T47D (cell line): ENCODE results near the gene VPS18.

ENCODE experiments used
- DNase-seq, 2 experiments: peaks; one replicate each; pipeline versions ENCODE4 v3.0.0 to v3.0.0-alpha.2; 2011 to 2012; ENCODE audit warnings: low read depth in 1 of 2, low spot score in 1 of 2
- JUND ChIP-seq: IDR thresholded peaks from 2 replicates; pipeline ENCODE4 v1.6.1; 2012; ENCODE audit warnings: low read depth
- in situ Hi-C: cut with HindIII; loops from 2 replicates; pipeline ENCODE4 v1.10.0; 2016; ENCODE audit warnings: low sequenced_read_pairs, low pct_unique_long_range_greater_than_20kb

VPS18 gene

DNA sequence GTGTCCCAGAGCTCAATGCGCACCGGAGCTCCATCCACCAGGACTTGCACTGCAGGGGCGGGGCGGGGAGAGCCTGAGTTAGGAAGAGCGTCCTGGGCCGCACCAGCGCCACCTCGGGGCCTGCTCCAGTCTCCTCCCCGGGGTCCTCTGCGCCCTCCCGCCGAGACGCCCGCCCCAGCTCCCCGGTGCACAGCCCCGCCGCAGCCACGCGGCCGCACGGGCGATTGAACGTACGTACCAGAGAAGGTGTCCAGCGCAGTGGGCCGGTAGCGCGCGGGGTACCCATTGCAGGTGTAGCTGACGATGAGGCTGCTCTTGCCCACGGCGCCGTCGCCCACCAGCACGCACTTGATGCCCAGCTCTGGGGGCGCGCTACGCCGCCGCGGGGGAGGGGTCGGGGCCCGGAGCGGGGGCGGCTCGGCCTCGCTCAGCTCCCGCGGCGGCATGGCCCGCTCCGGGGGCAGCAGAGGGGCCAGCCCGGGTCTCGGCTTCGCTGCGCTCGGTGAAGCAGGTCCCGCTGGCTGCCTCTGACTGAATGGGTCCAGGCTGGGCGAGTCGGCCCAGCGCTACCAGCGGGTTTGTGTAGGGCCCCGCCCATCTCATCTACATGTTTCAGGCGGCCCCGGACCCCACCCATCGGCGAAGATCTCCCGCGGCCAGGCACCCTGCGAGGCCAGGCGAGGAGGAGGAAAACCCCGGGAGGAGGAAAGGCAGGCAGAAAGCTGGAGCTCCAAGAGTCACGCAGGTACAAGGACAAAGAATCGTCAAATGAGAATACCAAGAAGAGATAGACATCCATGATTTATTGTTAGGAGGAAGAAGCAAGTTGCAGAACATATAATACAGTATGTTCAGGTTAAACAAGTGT lies 20.3 kb upstream of the VPS18 start, which contains the start of gene RHOV:
TSS of gene RHOV (minus strand) at position 541 of the 868 bp plus-strand sequence. CDS start at position 446, 95 bp downstream.
- DNase-seq: peak; percentile 69 to 95
- in situ Hi-C loops: no loop called here
- TF ChIP-seq JUND: no peak

DNA sequence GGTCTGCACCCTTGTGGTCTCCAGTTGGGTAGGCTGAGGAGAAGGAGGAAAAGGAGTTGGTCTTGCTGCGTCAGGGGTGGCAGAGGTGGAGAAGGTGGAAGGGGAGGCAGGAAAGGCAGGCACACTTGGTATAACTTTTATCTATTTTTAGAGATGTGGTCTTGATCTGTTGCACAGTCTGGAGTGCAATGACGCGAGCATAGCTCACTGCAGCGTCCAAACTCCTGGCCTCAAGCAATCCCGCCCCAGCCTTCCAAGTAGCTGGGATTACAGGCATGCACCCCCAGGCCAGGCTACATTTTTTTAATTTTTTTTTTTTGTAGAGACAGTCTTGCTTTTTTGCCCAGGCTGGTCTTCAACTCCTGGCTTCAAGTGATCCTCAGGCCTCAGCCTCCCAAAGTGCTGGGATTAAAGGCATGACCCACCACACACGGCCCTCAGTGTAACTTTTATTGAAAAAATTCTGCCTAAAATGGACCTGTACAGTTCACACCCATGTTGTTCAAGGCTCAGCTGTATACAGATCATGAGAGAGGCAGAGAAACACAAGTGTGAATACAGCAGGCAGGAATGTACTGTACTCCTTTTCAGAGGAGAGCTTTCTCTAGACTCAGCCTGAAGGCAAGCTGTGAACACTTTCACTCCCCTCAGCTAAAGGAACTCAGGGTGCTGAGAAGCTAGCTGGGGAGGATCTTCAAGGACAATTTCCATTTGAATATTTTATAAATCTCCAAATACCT lies 18.1 kb upstream of the VPS18 start:
- in situ Hi-C loops: no loop called here

DNA sequence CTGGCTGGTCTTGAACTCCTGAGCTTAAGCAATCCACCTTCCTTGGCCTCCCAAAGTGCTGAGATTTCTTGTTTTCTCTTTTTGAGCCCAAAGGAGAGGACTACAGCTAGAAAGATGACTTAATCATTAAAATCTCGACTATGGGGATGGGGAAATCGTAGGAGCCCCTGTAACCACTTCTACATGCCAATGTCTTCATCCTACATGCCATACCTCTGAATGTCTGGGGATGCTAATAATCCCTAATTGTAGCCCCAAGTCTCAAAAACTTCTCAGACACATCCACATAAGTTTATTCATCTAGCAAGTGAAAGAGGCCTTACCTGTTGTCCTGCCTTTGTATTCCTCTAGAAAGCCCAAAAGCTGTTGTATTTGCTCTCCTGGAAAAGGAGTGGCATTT lies 16.6 kb upstream of the VPS18 start:
- no peak for TF ChIP-seq JUND
- no peak for DNase-seq
- in situ Hi-C loops: no loop called here

More for the DNA sequence above, 18.1 kb upstream of the VPS18 start:
- TF ChIP-seq JUND: no peak
- no peak for DNase-seq

DNA sequence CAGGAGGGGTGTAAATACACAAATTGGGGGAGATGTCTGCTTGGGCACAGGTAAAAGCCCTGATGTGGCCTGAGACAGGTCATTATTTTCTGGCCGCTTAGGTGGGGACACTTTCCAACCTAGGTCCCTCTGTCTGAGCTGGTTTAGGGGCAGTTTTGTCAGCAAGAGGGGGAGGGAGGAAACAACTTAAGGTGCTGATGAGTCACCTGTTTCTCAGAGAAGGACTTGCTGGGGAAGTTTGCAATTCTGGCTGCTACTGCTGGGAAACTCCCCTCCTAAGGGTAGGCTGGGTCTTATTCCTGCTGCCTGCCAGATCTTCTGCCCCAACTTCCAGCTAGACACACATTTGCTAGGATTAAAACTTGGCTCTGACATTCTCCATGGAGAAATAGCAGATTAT lies 15.5 kb upstream of the VPS18 start:
- in situ Hi-C loops: no loop called here
- 0 out of 2 replicates have a peak, but pooled peaks have one; percentile 25 for TF ChIP-seq JUND
- DNase-seq: peak in 1 of 2 experiments; percentile 86

DNA sequence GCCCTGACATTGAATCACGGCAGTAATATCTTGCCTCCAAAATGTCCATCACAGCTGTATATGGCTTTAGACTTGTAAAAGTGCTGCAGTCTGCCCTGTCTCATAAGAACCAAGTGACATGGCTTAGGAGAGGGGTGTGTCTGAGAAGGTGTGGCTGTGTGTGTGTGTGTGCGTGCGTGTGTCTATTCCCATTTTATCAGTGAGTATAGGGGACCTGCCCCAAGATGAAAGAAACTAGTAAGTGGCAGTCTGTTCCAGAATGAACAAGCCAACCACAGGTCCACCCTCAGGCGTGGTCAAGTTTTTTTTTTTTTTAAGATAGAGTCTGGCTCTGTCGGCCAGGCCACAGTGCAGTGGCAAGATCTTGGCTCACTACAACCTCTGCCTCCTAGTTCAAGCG lies 14.6 kb upstream of the VPS18 start:
- DNase-seq: no peak
- in situ Hi-C loops: no loop called here
- TF ChIP-seq JUND: no peak

DNA sequence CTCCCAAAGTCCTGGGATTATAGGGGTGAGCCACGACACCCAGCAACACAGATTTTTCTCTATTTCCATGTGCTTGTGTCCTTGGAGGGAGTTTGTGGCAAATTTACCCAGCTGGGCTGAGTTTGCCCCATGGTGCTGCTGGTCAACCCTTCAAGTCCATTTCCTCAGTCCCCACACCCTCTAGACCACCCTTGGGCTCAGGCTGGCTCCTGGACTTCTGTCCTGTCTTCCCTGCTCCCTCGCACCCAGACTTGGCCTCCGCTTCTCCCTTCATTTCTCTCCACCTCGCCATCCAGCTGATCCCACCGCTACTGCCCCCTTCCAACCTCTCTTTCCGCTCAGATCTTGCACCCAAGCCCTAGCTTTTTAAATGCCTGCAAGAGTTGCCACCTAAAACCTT lies 12.9 kb upstream of the VPS18 start:
- in situ Hi-C loops: no loop called here
- no peak for TF ChIP-seq JUND
- DNase-seq: no peak

DNA sequence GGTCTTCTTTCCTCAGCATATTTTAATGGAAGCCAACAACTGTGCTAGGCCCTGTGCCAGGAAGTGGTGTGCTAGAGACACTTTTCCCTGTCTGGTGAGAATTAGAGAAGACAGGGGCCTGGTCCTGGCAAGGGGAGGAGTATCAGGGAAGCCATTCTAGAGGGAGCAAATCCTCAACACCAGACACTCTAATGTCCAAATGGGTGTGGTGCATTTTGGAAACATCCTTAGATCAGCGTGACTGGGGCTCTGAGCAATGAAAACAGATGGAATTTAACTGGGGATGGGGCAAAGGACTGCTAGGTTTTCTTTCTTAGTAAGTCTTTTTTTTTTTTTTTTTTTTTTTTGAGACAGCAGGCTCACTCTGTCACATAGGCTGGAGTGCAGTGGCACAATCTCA lies 7.7 kb upstream of the VPS18 start:
- no peak for DNase-seq
- no peak for TF ChIP-seq JUND
- in situ Hi-C loops: no loop called here

DNA sequence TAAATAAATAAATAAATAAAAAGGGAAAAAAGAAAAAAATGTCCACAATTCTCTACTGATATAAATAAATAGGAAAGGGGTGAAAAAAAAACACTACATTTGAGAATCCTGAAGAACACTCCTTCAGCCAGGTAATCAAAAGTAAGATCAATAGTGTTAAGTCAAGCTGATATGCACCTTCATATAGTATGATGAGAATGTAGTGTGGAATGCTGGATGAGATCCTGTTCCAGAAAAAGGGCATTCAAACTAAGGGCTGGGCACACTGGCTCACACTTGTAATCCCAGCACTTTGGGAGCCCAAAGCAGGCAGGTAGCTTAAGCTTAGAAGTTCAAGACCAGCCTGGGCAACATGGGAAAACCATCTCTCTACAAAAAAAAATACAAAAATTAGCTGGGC lies 5.1 kb upstream of the VPS18 start:
- in situ Hi-C loops: no loop called here
- no peak for TF ChIP-seq JUND
- no peak for DNase-seq

DNA sequence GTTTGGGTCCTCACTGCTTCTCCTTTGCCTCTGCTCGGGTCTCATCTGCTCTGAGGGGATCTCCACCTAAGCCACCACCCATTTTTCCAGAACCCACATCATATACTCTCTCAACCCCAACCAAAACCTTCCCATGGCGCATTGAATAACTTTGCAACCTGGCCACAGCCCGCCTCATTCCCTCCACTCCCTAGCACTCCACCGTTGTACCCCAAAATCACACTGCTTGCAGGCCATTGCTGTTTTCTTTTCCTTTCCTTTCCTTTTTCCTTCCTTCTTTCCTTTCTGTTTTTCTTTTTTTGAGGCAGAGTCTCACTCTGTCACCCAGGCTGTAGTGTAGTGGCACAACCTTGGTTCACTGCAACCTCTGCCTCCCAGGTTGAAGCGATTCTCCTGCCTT lies 3.1 kb upstream of the VPS18 start:
- no peak for DNase-seq
- in situ Hi-C loops: no loop called here
- no peak for TF ChIP-seq JUND

DNA sequence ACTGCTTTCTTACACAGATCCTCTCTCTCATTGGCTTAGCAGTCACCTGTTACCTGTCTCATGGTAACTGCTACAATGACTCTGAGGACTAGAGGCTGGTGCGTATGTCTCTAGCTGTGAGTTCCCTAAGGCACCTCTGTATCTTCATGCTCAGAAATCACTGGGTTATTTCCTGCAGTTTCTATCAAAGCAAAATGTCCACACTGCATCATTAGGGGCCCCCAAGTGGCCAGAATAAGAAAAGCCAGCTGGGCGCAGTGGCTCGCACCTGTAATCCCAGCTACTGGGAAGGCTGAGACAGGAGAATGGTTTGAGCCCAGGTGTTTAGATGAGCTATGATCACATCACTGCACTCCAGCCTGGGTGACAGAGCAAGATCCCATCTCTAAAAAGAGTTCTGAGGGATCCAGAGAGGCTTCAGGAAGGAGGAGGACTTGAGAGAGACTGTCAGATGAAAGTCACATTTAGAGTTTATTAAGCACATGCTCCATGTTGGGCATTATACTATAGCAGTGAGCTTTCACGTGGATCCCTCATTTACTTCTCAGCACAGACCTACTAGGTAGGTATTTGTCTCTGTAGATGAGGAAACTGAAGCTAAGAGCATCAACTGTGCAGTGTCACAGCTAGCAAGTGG lies 2.3 kb upstream of the VPS18 start:
- peak in 1 of 2 experiments; percentile 84 for DNase-seq
- no peak for TF ChIP-seq JUND
- in situ Hi-C loops: no loop called here

DNA sequence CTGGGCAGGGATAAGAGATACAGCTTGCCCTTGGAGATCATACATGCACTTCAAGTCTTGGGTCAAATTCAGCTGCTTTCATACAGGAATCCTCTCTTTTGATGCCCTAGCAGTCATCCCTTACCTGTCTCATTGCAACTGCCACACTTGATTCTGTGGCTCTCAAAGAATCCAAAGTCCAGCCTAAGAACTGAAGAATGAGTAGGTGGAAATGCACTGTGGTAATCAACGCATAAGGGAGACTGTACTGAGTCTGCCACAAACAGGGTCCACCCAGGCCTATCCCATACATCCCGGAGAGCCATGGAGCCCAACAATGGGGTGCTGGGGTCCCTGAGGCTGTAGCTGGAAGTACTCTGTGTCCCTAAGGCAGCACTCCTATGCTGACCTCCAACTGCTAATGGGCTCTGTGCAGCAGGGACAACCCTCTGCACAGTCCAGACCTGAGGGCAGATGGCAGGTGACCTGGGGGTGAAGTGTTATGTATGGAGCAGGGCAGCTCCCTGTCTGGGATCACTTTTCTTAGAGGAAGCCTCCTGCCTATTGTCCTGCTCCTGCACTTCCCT lies 1.7 kb upstream of the VPS18 start:
- in situ Hi-C loops: no loop called here
- DNase-seq: no peak
- no peak for TF ChIP-seq JUND

DNA sequence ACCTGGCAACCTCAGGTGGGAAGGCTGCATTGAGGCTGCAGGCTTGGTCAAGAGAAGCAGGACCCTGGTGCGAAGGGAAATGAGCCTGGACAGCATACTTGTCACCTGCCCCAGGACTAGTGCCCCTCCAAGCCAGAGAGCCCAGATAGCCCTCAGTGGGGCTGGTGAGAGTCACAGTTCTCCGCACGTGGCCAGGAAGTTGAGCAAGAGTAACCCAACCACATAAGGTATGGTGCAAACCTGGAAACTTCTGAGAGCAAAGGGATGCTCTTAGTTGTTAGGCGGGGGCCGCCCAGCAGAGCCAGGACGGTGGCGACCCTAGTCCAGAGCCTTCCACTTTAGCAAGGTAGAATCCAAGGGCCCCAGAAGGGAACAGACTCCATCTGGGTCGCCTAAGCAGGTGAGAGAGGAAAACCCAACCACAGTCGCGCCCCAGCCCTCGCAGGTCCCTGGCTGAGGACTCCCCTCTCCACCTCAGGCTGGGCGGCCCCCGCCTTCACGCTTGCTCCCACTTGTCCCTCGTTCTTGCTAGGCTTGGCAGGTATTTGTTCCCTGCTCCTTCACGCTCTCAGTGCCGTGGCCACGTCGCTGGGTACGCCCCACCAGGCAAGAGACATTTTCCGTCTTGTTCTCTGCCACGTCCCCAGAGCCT lies 1.1 kb upstream of the VPS18 start:
- no peak for DNase-seq
- in situ Hi-C loops: no loop called here
- TF ChIP-seq JUND: no peak
